Liver (tissue), 9 donors: Measurements from ENCODE around the gene PDK4. TPM values are rescaled to one million over a fixed set of nuclear protein-coding genes. Genes with fewer than 3 reads are reported as not detected.

Experiments used
- DNase-seq: peaks from one replicate; pipeline ENCODE4 v3.0.0-alpha.2; 2017; ENCODE audit warnings: low spot score
- H3K27ac ChIP-seq, 2 donors: one replicate each; pipeline ENCODE4 v1.7.0; 2013; ENCODE audit warnings: inconsistent platforms in 2 of 2, low read length in 2 of 2, control low read depth in 1 of 2, low read depth in 1 of 2, mild to moderate bottlenecking in 1 of 2
- H3K27me3 ChIP-seq, 4 donors: one replicate each; pipeline versions ENCODE4 v1.6.1 to v1.7.0; 2013; ENCODE audit warnings: low read length in 3 of 4, inconsistent platforms in 1 of 4, mild to moderate bottlenecking in 1 of 4, moderate library complexity in 1 of 4; ENCODE audit not compliant: control insufficient read depth in 4 of 4, insufficient read depth in 4 of 4
- H3K36me3 ChIP-seq, 4 donors: one replicate each; pipeline versions ENCODE4 v1.6.1 to v1.7.0; 2013; ENCODE audit warnings: low read length in 3 of 4, mild to moderate bottlenecking in 3 of 4, low read depth in 1 of 4, moderate library complexity in 1 of 4; ENCODE audit not compliant: control insufficient read depth in 4 of 4, insufficient read depth in 3 of 4
- H3K4me1 ChIP-seq, 4 donors: one replicate each; pipeline versions ENCODE4 v1.6.1 to v1.7.0; 2013; ENCODE audit warnings: low read length in 3 of 4, mild to moderate bottlenecking in 3 of 4, moderate library complexity in 1 of 4; ENCODE audit not compliant: control insufficient read depth in 4 of 4, insufficient read depth in 4 of 4
- H3K4me3 ChIP-seq, 3 donors: one replicate each; pipeline versions ENCODE4 v1.6.1 to v1.7.0; 2013; ENCODE audit warnings: low read length in 3 of 3, control low read depth in 1 of 3, low read depth in 1 of 3, mild to moderate bottlenecking in 1 of 3
- H3K9ac ChIP-seq, 2 donors: one replicate each; pipeline ENCODE4 v1.7.0; 2013; ENCODE audit warnings: low read length in 2 of 2, mild to moderate bottlenecking in 2 of 2, moderate library complexity in 2 of 2, control low read depth in 1 of 2, low read depth in 1 of 2
- H3K9me3 ChIP-seq, 4 donors: one replicate each; pipeline versions ENCODE4 v1.6.1 to v1.7.0; 2013; ENCODE audit warnings: low read length in 3 of 4; ENCODE audit not compliant: control insufficient read depth in 4 of 4
- ATF3 ChIP-seq: IDR thresholded peaks from 2 replicates; pipeline ENCODE4 v1.6.1; 2016; ENCODE audit warnings: antibody characterized with exemption
- CTCF ChIP-seq: fragments of 150-350 bp; IDR thresholded peaks from 2 replicates; pipeline ENCODE4 v1.5.1; 2017; ENCODE audit warnings: improper control_type of control experiment, low read depth, low read length; ENCODE audit not compliant: missing input control
- EGR1 ChIP-seq, 2 donors: IDR thresholded peaks; 2 replicates each; pipeline ENCODE4 v1.6.1; 2016 to 2018; ENCODE audit warnings: antibody characterized with exemption in 2 of 2, low read depth in 2 of 2
- FOXA1 ChIP-seq: IDR thresholded peaks from 2 replicates; pipeline ENCODE4 v1.6.1; 2016; ENCODE audit warnings: antibody characterized with exemption
- GABPA ChIP-seq, 2 donors: IDR thresholded peaks in 1 of 2; conservative IDR thresholded peaks in 1 of 2; 2 replicates each; pipeline ENCODE4 v1.6.1; 2016; ENCODE audit warnings: antibody characterized with exemption in 2 of 2, mild to moderate bottlenecking in 1 of 2, moderate library complexity in 1 of 2
- HNF4A ChIP-seq, 2 donors: conservative IDR thresholded peaks; 2 replicates each; pipeline ENCODE4 v1.6.1; 2016; ENCODE audit warnings: antibody characterized with exemption in 2 of 2, mild to moderate bottlenecking in 2 of 2
- HNF4G ChIP-seq: IDR thresholded peaks from 2 replicates; pipeline ENCODE4 v1.6.1; 2016; ENCODE audit warnings: antibody characterized with exemption
- JUND ChIP-seq, 2 donors: IDR thresholded peaks; 2 replicates each; pipeline ENCODE4 v1.6.1; 2016; ENCODE audit warnings: antibody characterized with exemption in 2 of 2
- MAX ChIP-seq: IDR thresholded peaks from 2 replicates; pipeline ENCODE4 v1.6.1; 2016; ENCODE audit warnings: antibody characterized with exemption
- NR2F2 ChIP-seq: IDR thresholded peaks from 2 replicates; pipeline ENCODE4 v1.6.1; 2016; ENCODE audit warnings: antibody characterized with exemption
- RAD21 ChIP-seq, 2 donors: IDR thresholded peaks; 2 replicates each; pipeline ENCODE4 v1.6.1; 2016; ENCODE audit warnings: antibody characterized with exemption in 2 of 2, mild to moderate bottlenecking in 2 of 2
- REST ChIP-seq: IDR thresholded peaks from 2 replicates; pipeline ENCODE4 v1.6.1; 2016; ENCODE audit warnings: antibody characterized with exemption, mild to moderate bottlenecking
- RXRA ChIP-seq, 2 donors: IDR thresholded peaks; 2 replicates each; pipeline ENCODE4 v1.6.1; 2017 to 2018; ENCODE audit warnings: antibody characterized with exemption in 2 of 2, mild to moderate bottlenecking in 1 of 2
- SP1 ChIP-seq: IDR thresholded peaks from 2 replicates; pipeline ENCODE4 v1.6.1; 2018; ENCODE audit warnings: antibody characterized with exemption, mild to moderate bottlenecking
- YY1 ChIP-seq: IDR thresholded peaks from 2 replicates; pipeline ENCODE4 v1.6.1; 2016; ENCODE audit warnings: antibody characterized with exemption, mild to moderate bottlenecking
- ZBTB33 ChIP-seq: IDR thresholded peaks from 2 replicates; pipeline ENCODE4 v1.6.1; 2016; ENCODE audit warnings: antibody characterized with exemption
- whole genome bisulfite sequencing: extraction: QIAGEN DNeasy Blood & Tissue Kit; methylation state at CpG from one replicate; pipeline ENCODE4 v1.1.7; 2013; 5-methylcytosine and 5-hydroxymethylcytosine counted together
- polyA plus RNA-seq, 2 donors: library from polyadenylated mRNA; stranded (reverse) in 1 of 2; unstranded in 1 of 2; fragments of 200-250 nt in 1 of 2; fragments of >200 nt in 1 of 2; fragmentation: Nextera tagmentation in 1 of 2; extraction: Ambion mirVana in 1 of 2; gene quantifications; one replicate each; pipeline versions ENCODE4 v1.2.1 to v1.2.3, GENCODE V29; 2013 to 2015
- total RNA-seq, 2 donors: library from RNA; depleted of rRNA; stranded (reverse); fragments of >200 nt; gene quantifications; one replicate each; pipeline ENCODE4 v1.2.3, GENCODE V29; 2014
- donor health status: healthy.
- donor health status: healthy.
- donor health status: healthy.
- donor health status: healthy.
- donor health status: healthy.

The PDK4 gene
- total and polyA plus RNA-seq, 4 donors, result 6.3 to 116 (median 50.0) TPM

- Histone ChIP-seq H3K4me3 (no peak overlapping the region), H3K27me3 (no peaks in the 10 kb centered on the region), H3K36me3 (no peaks in the 10 kb centered on the region), H3K27ac (no peak overlapping the region), H3K4me1 (peaks cover 0 to 2% (median 0%) of the 10 kb centered on the region in 4 donors), H3K9me3 (no peaks in the 10 kb centered on the region), H3K9ac (no peak overlapping the region)
- no peak for DNase-seq
- WGBS, result 72% methylated on average over 7 of the region's 7 CpGs
- TF ChIP-seq NR2F2, result no peak
- no peak for TF ChIP-seq JUND (IDR thresholded peaks at IDR 0.05)
- no peak for TF ChIP-seq HNF4G
- TF ChIP-seq CTCF, result no peak
- no peak for TF ChIP-seq FOXA1
- TF ChIP-seq REST, result no peak
- TF ChIP-seq HNF4A (conservative IDR thresholded peaks at IDR 0.05), result no peak
- no peak for TF ChIP-seq GABPA (IDR thresholded peaks at IDR 0.05 in 1 of 2, conservative IDR thresholded peaks at IDR 0.05 in 1 of 2)
These were observed 35.2 kb upstream of the PDK4 start for GRCh38 chr7:95631527-95631926.

GRCh38 chr7:95630702-95631458, 34.6 kb upstream of the PDK4 start:
- no peaks in the 10 kb centered on the region for H3K9me3 ChIP-seq
- TF ChIP-seq ZBTB33 (no peak), REST (no peak), SP1 (no peak), ATF3 (no peak), YY1 (no peak), HNF4A (conservative IDR thresholded peaks at IDR 0.05) (no peak), HNF4G (no peak), EGR1 (IDR thresholded peaks at IDR 0.05; ENCODE audit: low read depth in 2 of 2) (no peak), MAX (no peak), RXRA (IDR thresholded peaks at IDR 0.05) (no peak), RAD21 (IDR thresholded peaks at IDR 0.05) (no peak)
- H3K4me3 ChIP-seq, result no peak overlapping the region
- no peaks in the 10 kb centered on the region for H3K27me3 ChIP-seq
- no peak overlapping the region for H3K27ac ChIP-seq
- H3K9ac ChIP-seq, result no peak overlapping the region
- H3K4me1 ChIP-seq, result peaks cover 0 to 2% (median 0%) of the 10 kb centered on the region in 4 donors
- no peaks in the 10 kb centered on the region for H3K36me3 ChIP-seq
- WGBS, result 73% methylated on average over 6 of the region's 6 CpGs
- no peak for DNase-seq
